Tibial artery (tissue), 4 donors: ENCODE data around the gene CTNNA3.

Experiments
- DNase-seq, 2 donors: peaks; one replicate each; pipeline ENCODE4 v3.0.0-alpha.2; 2019
- H3K27ac ChIP-seq, 2 donors: fragments of 200-600 bp; sonication (generic) in 1 of 2; 1 replicate in 1 of 2; 2 replicates in 1 of 2; pipeline ENCODE4 v1.5.1; 2018 to 2019; ENCODE audit warnings: mild to moderate bottlenecking in 1 of 2
- H3K27me3 ChIP-seq, 2 donors: fragments of 200-600 bp; sonication (generic) in 1 of 2; one replicate each; pipeline versions ENCODE4 v1.5.1 to v1.6.0; 2016 to 2019
- H3K36me3 ChIP-seq, 3 donors: fragments of 200-600 bp; sonication (generic) in 2 of 3; one replicate each; pipeline ENCODE4 v1.5.1; 2016 to 2019; ENCODE audit warnings: mild to moderate bottlenecking in 2 of 3
- H3K4me1 ChIP-seq, 4 donors: fragments of 200-600 bp; sonication (generic) in 2 of 4; 1 replicate in 3 of 4; 2 replicates in 1 of 4; pipeline ENCODE4 v1.5.1; 2016 to 2019
- H3K4me3 ChIP-seq, 2 donors: fragments of 200-600 bp; sonication (generic) in 1 of 2; 1 replicate in 1 of 2; 2 replicates in 1 of 2; pipeline ENCODE4 v1.5.1; 2018 to 2019; ENCODE audit warnings: mild to moderate bottlenecking in 2 of 2
- H3K9me3 ChIP-seq, 3 donors: fragments of 200-600 bp; sonication (generic) in 1 of 3; one replicate each; pipeline ENCODE4 v1.5.1; 2016 to 2019
- intact Hi-C: fragments of 100-400 bp; cut with DNase I; formaldehyde crosslinking; loops from one replicate; pipeline ENCODE4 v1.15.0; 2023; ENCODE audit warnings: low total_unique reads
- TF ChIP-seq, protein P1 (sequence below), 2 experiments: fragments of 200-600 bp in 1 of 2; fragments of 450-650 bp in 1 of 2; IDR thresholded peaks; one replicate each; pipeline ENCODE4 v1.5.1; 2017 to 2019; ENCODE audit warnings: antibody characterized with exemption in 2 of 2, mild to moderate bottlenecking in 1 of 2, moderate library complexity in 1 of 2

The CTNNA3 gene

DNA sequence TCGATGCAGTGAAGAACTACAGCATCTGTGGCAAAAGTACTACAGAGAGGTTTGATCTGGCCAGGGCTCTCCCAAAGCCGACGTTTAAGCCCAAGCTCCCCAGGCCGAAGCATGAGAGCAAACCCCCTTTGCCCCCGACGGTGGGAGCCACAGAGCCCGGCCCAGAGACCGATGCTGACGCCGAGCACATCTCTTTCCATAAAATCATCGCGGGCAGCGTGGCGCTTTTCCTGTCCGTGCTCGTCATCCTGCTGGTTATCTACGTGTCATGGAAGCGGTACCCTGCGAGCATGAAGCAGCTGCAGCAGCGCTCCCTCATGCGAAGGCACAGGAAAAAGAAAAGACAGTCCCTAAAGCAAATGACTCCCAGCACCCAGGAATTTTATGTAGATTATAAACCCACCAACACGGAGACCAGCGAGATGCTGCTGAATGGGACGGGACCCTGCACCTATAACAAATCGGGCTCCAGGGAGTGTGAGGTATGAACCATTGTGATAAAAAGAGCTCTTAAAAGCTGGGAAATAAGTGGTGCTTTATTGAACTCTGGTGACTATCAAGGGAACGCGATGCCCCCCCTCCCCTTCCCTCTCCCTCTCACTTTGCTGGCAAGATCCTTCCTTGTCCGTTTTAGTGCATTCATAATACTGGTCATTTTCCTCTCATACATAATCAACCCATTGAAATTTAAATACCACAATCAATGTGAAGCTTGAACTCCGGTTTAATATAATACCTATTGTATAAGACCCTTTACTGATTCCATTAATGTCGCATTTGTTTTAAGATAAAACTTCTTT, 767.8 kb downstream of the CTNNA3 start:
- no peak overlapping the region for H3K27ac ChIP-seq
- peaks cover 0 to 21% of the 10 kb centered on the region in 2 donors for H3K27me3 ChIP-seq
- no peak for DNase-seq
- peaks cover 0 to 10% (median 6%) of the 10 kb centered on the region in 4 donors for H3K4me1 ChIP-seq
- no peak overlapping the region for H3K4me3 ChIP-seq
- TF ChIP-seq, protein P1, sequence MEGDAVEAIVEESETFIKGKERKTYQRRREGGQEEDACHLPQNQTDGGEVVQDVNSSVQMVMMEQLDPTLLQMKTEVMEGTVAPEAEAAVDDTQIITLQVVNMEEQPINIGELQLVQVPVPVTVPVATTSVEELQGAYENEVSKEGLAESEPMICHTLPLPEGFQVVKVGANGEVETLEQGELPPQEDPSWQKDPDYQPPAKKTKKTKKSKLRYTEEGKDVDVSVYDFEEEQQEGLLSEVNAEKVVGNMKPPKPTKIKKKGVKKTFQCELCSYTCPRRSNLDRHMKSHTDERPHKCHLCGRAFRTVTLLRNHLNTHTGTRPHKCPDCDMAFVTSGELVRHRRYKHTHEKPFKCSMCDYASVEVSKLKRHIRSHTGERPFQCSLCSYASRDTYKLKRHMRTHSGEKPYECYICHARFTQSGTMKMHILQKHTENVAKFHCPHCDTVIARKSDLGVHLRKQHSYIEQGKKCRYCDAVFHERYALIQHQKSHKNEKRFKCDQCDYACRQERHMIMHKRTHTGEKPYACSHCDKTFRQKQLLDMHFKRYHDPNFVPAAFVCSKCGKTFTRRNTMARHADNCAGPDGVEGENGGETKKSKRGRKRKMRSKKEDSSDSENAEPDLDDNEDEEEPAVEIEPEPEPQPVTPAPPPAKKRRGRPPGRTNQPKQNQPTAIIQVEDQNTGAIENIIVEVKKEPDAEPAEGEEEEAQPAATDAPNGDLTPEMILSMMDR (IDR thresholded peaks at IDR 0.05), result no peak
- intact Hi-C loops, result no loop called here
- no peaks in the 10 kb centered on the region for H3K9me3 ChIP-seq
- H3K36me3 ChIP-seq, result no peaks in the 10 kb centered on the region

DNA sequence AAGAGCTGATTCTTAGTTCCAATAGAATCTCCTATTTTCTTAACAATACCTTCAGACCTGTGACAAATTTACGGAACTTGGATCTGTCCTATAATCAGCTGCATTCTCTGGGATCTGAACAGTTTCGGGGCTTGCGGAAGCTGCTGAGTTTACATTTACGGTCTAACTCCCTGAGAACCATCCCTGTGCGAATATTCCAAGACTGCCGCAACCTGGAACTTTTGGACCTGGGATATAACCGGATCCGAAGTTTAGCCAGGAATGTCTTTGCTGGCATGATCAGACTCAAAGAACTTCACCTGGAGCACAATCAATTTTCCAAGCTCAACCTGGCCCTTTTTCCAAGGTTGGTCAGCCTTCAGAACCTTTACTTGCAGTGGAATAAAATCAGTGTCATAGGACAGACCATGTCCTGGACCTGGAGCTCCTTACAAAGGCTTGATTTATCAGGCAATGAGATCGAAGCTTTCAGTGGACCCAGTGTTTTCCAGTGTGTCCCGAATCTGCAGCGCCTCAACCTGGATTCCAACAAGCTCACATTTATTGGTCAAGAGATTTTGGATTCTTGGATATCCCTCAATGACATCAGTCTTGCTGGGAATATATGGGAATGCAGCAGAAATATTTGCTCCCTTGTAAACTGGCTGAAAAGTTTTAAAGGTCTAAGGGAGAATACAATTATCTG, 768.6 kb downstream of the CTNNA3 start:
- peaks cover 0 to 21% of the 10 kb centered on the region in 2 donors for H3K27me3 ChIP-seq

DNA sequence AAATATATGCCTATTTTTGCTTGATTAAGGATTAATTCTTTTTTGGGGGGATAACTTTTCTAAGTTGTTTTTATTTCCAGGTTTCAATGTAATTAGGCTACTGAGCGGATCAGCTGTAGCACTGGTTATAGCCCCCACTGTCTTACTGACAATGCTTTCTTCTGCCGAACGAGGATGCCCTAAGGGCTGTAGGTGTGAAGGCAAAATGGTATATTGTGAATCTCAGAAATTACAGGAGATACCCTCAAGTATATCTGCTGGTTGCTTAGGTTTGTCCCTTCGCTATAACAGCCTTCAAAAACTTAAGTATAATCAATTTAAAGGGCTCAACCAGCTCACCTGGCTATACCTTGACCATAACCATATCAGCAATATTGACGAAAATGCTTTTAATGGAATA, 769.2 kb downstream of the CTNNA3 start:
- intact Hi-C loops, result no loop called here
- DNase-seq, result no peak
- Histone ChIP-seq H3K9me3 (no peaks in the 10 kb centered on the region), H3K4me1 (peaks cover 0 to 10% (median 6%) of the 10 kb centered on the region in 4 donors), H3K27me3 (peaks cover 0 to 21% of the 10 kb centered on the region in 2 donors), H3K27ac (no peak overlapping the region), H3K36me3 (no peaks in the 10 kb centered on the region), H3K4me3 (no peak overlapping the region)
- TF ChIP-seq, protein P1 (IDR thresholded peaks at IDR 0.05), result no peak

More for the DNA sequence above, 768.6 kb downstream of the CTNNA3 start:
- peaks cover 0 to 10% (median 6%) of the 10 kb centered on the region in 4 donors for H3K4me1 ChIP-seq
- no peaks in the 10 kb centered on the region for H3K9me3 ChIP-seq
- no peak for DNase-seq
- TF ChIP-seq, protein P1 (IDR thresholded peaks at IDR 0.05), result no peak
- intact Hi-C loops, result no loop called here
- no peaks in the 10 kb centered on the region for H3K36me3 ChIP-seq
- H3K4me3 ChIP-seq, result no peak overlapping the region
- no peak overlapping the region for H3K27ac ChIP-seq

DNA sequence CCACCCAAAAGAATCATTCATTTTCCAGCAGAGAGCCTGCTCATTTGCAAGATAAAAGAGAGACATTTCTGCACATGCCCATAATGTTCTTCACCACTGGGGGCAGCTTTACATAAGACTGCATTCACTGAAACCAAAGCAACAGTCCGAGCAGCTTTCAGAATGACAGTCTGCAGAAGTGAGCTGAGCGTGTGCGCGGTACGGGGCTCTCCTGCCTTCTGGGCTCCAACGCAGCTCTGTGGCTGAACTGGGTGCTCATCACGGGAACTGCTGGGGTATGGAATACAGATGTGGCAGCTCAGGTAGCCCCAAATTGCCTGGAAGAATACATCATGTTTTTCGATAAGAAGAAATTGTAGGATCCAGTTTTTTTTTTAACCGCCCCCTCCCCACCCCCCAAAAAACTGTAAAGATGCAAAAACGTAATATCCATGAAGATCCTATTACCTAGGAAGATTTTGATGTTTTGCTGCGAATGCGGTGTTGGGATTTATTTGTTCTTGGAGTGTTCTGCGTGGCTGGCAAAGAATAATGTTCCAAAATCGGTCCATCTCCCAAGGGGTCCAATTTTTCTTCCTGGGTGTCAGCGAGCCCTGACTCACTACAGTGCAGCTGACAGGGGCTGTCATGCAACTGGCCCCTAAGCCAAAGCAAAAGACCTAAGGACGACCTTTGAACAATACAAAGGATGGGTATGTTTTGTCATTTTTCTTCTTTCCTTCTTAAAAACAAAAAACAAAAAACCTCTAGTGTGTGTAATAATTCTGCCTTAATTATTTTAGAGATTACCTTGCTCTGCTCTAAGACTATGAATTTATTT, 769.9 kb downstream of the CTNNA3 start, which contains the start of gene LRRTM3:
Gene LRRTM3, plus strand, starts transcription at position 141 of the 820 bp plus-strand sequence.
- TF ChIP-seq, protein P1 (IDR thresholded peaks at IDR 0.05), result peak; percentile 35 to 60
- intact Hi-C loops, result no loop called here
- Histone ChIP-seq H3K9me3 (no peaks in the 10 kb centered on the region), H3K4me1 (peaks cover 0 to 10% (median 6%) of the 10 kb centered on the region in 4 donors), H3K27me3 (peaks cover 0 to 20% of the 10 kb centered on the region in 2 donors), H3K4me3 (peak within 1 kb of the TSS in 1 of 2 donors; percentile 18), H3K27ac (no peak within 1 kb of the TSS), H3K36me3 (no peaks in the 10 kb centered on the region)
- DNase-seq, result peak in 1 of 2 donors; percentile 24

DNA sequence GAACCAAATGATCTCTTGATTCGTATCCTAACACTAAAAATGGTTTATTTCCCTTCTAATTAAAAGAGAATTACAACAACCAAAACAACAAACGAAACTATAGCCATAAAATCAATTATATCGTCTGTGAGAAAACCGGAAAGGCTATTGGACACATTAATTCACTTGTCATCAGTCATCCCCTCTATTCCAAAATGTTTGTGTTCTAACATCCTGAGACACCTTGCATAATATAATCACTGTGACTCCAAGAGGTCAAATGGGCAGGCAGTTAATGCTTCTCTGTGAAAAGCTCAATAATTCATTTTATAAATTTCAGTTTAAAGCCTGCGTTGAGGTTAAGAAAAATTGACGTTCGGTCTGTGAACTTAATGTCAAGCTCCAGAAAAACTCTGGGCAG, 770.6 kb downstream of the CTNNA3 start:
- Histone ChIP-seq H3K4me3 (no peak overlapping the region), H3K36me3 (no peaks in the 10 kb centered on the region), H3K27ac (no peak overlapping the region), H3K4me1 (peaks cover 0 to 10% (median 6%) of the 10 kb centered on the region in 4 donors), H3K9me3 (no peaks in the 10 kb centered on the region), H3K27me3 (peaks cover 0 to 17% of the 10 kb centered on the region in 2 donors)
- no peak for DNase-seq
- intact Hi-C loops, result no loop called here
- TF ChIP-seq, protein P1 (IDR thresholded peaks at IDR 0.05), result no peak
